GM18505 (cell line): Measurements from ENCODE around the gene INPP5A.
"Not testable (repeated sequence)": the region's sequence is repeated elsewhere in the genome, so short reads cannot be mapped to it uniquely, and the experiment has no call there.

Experiments used
- ATAC-seq: cut with Tn5 transposase; IDR thresholded peaks from one replicate; pipeline ENCODE4 v1.9.1; 2021; ENCODE audit not compliant: unreplicated experiment
- POLR2A ChIP-seq: IDR thresholded peaks from 4 replicates; pipeline ENCODE4 v1.6.1; 2011; ENCODE audit warnings: borderline replicate concordance; ENCODE audit not compliant: insufficient read depth, insufficient read length; ENCODE audit errors: extremely low read depth

Gene INPP5A

GRCh38 chr10:132570771-132571649 lies 33.4 kb downstream of the INPP5A start:
- ATAC-seq: peak; percentile 34
- peak; percentile 28 for TF ChIP-seq POLR2A

- no peak for TF ChIP-seq POLR2A
- ATAC-seq: peak; percentile 65
Measured at GRCh38 chr10:132571650-132572544, 34.3 kb downstream of the INPP5A start.

- TF ChIP-seq POLR2A: no peak
- ATAC-seq: peak; percentile 0
Measured at GRCh38 chr10:132572545-132572937, 35.0 kb downstream of the INPP5A start.

GRCh38 chr10:132572946-132573345 lies 35.4 kb downstream of the INPP5A start:
- not testable (repeated sequence) for ATAC-seq

- TF ChIP-seq POLR2A: no peak
- ATAC-seq: no peak
Measured at GRCh38 chr10:132574288-132574687, 36.7 kb downstream of the INPP5A start.

GRCh38 chr10:132574783-132575319 lies 37.3 kb downstream of the INPP5A start:
- no peak for ATAC-seq
- TF ChIP-seq POLR2A: no peak

- TF ChIP-seq POLR2A: no peak
- peak; percentile 30 for ATAC-seq
Measured at GRCh38 chr10:132575320-132576201, 38.0 kb downstream of the INPP5A start.

- TF ChIP-seq POLR2A: no peak
- no peak for ATAC-seq
Measured at GRCh38 chr10:132576671-132577349, 39.2 kb downstream of the INPP5A start.

GRCh38 chr10:132577350-132578003 lies 39.9 kb downstream of the INPP5A start:
- TF ChIP-seq POLR2A: no peak
- no peak for ATAC-seq

GRCh38 chr10:132578287-132578951 lies 40.8 kb downstream of the INPP5A start:
- no peak for TF ChIP-seq POLR2A
- no peak for ATAC-seq
